Stimulated activated CD8-positive, alpha-beta memory T cell treated with anti-CD3 and anti-CD28 coated beads, Interleukin-2, amount 100 ng/mL, for 1 hour (primary cell): ENCODE results near the gene FECH.
"Not testable (repeated sequence)": the region's sequence is repeated elsewhere in the genome, so short reads cannot be mapped to it uniquely, and the experiment has no call there.

Experiments used
- DNase-seq, 2 donors: peaks; one replicate each; pipeline ENCODE4 v3.0.0-alpha.2; 2020; ENCODE audit warnings: low read depth in 2 of 2

Gene FECH

DNA sequence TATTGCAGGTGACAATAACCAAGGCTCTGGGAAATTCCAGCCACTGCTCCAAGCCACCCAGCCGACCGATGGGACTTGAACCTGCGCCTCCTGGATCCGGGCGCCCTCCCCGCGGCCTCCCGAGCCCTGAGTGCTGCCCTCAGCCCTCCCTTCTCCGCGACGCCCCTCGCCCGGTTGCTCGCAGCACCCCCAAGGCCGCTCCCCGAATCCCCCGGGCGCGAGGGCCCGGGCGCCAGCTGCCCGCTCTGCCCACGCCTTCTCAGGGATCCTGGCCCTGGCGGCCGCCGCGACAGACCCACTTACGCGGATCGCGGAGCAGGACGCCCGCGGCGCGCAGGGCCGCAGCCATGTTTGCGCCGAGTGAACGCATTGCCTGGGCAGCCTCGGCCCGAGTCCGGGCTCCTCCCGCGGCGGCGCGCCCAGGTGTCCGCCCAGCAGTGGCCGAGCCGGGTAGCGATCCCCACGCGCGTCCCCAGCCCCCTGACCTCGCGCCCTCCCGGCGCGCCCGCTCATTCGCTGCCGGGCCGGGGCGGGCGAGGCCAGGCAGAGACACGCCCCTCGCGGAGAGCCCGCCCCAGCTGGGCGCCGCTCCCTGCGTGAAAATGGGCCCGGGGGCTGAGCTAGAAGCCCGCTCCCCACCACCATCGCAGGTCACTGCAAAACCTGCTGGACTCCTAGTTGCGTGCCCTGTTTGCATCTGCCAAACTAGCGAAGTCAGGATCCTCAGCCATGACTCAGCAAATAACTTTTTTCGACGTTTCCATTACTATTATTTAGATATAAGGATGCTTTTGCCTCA, at the start of gene FECH:
TSS of gene FECH (minus strand) at position 452 of the 799 bp plus-strand sequence. CDS start at position 370, 82 bp downstream.
- peak; percentile 38 to 46 for DNase-seq

DNA sequence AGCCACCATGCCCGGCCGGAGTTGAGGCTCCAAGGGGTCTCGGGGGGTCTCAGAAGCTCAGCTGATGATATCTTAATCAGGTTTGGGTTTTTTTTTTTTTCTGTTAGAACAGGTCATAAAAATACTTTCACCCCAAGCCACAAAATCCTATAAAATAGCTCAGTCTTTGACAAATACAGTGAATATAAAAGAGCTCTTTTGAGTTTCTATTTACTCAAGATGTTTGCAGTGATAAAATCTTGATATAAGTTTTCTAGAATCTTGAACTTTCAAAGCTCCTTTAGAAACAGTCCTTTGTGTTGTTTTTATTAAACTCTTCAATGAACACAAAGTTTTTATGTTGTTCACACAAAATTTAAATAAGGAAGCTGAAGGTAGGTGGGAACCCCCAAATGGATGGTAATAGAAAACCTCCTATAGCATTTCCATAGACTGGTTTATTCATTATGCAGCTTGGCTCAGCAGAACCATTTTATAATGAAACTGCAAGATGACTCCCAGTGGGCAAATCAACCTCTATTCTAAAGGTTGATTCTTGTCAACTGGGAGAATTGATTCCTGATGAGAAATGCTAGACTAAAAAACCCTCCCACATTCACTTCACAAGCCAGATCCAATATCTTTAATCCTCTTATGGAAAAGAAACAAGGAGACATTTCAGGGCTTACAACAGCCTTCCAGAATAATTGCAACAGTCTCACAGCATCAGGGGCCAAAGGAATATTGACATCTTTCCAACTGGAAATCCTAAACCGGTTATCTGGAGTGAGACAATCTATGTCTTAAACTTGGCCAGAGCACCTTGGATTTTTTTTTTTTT, 48.7 kb upstream of the FECH start:
- no peak for DNase-seq

DNA sequence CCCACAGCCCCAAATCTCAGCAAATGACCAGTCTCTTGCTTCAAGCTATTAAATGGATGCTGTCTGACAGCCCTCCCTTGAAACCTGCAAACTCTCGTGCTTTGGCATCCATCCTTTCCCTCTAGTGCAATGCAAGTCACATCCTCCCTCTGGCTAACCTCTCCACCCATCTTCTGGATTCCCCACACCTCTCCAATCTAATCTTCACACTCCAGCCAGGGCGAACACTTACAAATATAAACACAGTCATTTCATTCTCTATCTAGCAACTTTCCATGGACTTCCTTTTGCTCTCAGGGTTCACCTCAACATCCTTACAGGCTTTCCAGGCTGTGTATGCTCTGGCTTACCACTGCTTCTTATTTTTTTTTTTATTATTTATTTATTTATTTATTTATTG, 45.2 kb upstream of the FECH start:
- no peak for DNase-seq

- DNase-seq = no peak
These were observed 44.5 kb upstream of the FECH start for GRCh38 chr18:57630754-57631595.

DNA sequence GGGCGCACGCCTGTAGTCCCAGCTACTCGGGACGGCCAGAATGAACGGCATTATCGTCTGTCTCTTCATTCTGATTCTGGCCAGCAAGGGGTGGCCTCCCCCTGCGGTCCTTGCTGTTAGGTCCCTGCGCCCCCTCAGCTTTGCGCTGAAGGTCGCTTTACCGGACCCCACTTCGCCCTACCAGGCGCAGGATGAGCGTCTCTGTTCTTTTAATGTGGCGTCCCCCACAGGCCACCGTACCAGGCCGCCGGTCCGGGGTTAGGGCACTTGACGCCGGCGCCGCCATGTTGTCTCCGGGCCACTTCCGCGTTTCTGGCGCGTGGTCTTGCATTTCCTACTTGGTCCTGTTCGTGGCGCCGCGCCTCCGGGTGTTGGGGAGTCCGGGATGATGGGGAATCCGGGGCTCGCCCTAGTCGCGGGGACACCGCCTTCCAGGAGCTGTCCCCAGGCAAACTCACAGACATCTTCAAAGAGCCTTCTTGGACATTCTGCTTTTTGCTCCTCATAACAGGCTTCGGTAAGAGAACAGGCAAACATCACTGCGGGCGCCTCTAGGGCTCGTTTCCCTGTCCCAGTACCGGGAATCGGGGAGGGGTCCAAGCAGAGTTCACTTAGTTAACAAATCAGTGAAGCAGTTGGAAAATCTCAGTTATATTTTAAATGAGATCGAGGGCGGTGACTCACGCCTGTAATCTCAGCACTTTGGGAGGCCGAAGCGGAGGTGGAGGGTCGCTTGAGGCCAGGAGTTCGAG, 43.7 kb upstream of the FECH start:
- DNase-seq = peak; percentile 84 to 87

- DNase-seq = no peak
These were observed 42.9 kb upstream of the FECH start for GRCh38 chr18:57629422-57629821.

- no peak for DNase-seq
These were observed 41.0 kb upstream of the FECH start for GRCh38 chr18:57627488-57627887.

DNA sequence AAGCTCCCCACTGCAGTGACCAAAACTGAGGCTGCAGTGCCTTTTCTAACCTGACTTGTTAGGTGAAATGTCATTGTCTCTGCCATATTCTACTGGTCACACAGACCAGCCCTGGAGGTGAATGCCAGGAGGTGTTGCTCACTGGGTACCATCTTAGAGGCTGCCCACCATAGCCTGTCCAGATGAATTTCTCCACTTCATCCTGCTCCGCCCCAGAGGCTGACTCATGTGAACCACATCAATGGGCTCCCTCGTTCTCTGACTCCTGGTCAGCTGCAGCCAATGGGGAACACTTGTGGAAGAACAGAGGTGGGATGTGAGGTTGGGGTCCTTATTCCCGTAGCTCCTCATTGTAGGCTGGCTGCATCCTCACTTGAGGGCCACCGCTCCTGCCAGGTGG, 38.5 kb upstream of the FECH start:
- no peak for DNase-seq

DNA sequence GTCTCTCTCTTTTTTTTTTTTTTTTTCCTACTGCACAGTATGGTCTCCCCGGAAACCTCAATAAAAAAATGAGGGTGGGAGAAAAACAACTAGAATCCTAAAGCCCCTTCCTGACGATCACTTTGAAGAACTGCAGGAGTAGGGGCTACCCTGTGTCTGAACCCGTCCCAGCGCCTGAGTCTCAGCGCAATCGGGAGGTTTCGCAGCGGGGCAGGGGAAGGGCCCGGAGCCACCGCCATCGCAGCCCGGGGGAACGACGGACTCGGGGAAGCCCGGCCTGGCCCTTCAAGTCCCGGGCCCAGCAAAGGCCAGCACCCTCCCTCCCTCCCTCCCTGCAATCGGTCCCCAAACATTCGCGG, 34.7 kb upstream of the FECH start:
- DNase-seq = no peak

- no peak for DNase-seq
These were observed 33.4 kb upstream of the FECH start for GRCh38 chr18:57619876-57620275.

DNA sequence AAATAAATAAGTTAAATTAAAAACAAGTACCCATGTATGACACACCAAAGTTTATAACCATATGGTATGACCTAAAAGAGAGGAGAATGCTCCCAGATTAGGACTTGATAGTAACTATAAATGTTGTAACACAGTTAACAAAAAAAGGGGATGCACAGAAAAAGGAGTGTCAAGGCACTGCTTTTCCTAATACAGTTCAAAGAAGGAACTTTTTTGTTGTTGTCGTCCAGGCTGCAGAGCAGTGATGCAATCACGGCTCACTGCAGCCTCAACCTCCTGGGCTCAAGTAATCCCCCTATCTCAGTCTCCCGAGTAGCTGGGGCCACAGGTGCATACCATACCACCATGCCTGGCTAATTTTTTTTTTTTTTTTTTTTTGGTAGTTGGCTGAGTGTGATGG, 32.4 kb upstream of the FECH start:
- no peak for DNase-seq

- DNase-seq = no peak
These were observed 17.4 kb upstream of the FECH start for GRCh38 chr18:57603871-57604270.

- DNase-seq = no peak
These were observed 8.8 kb upstream of the FECH start for GRCh38 chr18:57595347-57595746.

DNA sequence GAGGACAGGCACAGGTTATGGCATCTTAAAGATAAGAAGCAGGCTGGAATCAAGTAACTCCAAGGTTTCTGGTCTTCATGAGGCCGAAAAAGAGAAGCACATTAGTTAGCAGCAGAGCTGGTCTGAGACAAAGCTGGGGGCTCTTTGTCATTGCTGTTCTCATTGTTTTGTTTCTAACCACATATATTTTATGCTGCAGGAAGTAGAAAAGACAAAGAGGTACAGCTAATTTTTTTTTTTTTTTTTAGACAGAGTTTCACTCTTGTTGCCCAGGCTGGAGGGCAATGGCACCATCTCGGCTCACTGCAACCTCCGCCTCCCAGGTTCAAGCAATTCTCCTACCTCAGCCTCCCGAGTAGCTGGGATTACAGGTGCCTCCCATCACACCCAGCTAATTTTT, 6.2 kb upstream of the FECH start:
- not testable (repeated sequence) for DNase-seq

- DNase-seq = no peak
These were observed 2.7 kb upstream of the FECH start for GRCh38 chr18:57589161-57589560.

- no peak for DNase-seq
These were observed 678 bp upstream of the FECH start for GRCh38 chr18:57587098-57587661.

DNA sequence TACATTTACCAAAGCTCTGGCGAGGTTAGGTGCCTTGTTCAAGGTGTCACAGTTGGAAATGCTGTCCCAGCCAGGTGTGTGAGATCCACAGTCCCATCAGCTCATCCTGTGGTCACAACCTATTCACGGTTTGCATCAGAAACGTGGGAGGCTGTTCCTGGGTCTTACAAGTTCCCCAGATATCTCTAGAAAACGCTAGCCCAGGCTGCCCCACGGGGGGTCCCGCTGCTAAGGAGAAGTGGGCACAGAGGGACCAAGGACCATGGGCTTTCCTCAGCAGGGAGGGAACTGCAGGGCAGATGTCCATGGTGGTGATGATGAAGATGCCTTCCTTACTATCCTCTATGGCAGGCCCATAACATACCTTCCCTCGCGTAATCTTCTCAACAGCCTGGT, 649 bp downstream of the FECH start:
- no peak for DNase-seq

- DNase-seq = no peak
These were observed 1.1 kb downstream of the FECH start for GRCh38 chr18:57585421-57585820.

GRCh38 chr18:57584444-57584843, 2.1 kb downstream of the FECH start:
- no peak for DNase-seq

DNA sequence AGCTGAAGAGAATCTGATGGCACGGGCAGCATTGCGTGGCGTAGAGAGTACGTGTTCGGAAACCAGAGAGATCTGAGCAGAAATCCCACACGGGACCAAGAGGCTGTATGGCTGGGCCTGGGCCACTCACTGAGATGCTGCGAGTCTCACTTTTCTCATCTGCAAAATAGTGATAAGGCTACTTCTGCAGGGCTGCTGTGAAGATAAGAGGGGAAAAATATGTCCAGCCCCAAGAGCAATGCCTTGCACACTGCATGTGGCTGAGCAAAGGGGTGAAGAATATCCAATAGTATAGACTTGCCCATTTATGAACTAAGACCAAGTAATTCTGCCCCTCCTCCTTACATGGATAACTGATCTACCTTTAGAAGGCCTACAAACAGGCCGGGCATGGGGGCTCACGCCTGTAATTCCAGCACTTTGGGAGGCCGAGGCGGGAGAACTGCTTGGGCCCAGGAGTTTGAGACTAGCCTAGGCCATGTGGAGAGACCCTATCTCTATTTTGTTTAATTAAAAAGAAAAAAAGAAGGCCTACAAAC, 3.1 kb downstream of the FECH start:
- no peak for DNase-seq
